PFSK-1 (cell line): Measurements from ENCODE around the gene CCDC138.

ENCODE experiments used
- POLR2AphosphoS5 ChIP-seq: IDR thresholded peaks from 2 replicates; pipeline ENCODE4 v1.6.1; 2012; ENCODE audit warnings: low read depth, mild to moderate bottlenecking, control low read depth, low read length, moderate library complexity
- SIN3A ChIP-seq: IDR thresholded peaks from 2 replicates; pipeline ENCODE4 v1.6.1; 2012; ENCODE audit warnings: mild to moderate bottlenecking, low read length, moderate library complexity, borderline replicate concordance; ENCODE audit not compliant: insufficient read depth
- TAF1 ChIP-seq: IDR thresholded peaks from 2 replicates; pipeline ENCODE4 v1.6.1; 2012; ENCODE audit warnings: low read length, control low read depth, borderline replicate concordance; ENCODE audit not compliant: insufficient read depth

GRCh38 chr2:108922141-108922915, 135.8 kb downstream of the CCDC138 start:
- no peak for TF ChIP-seq SIN3A
- TF ChIP-seq TAF1 = no peak
- no peak for TF ChIP-seq POLR2AphosphoS5
